ENCODE results near the gene ZNF526. TPM values are rescaled to one million over a fixed set of nuclear protein-coding genes. Genes with fewer than 3 reads are reported as not detected.

The ZNF526 gene
- total and polyA plus RNA-seq, 9 of the 15 experiments (the other 6 are each of a cell fraction or from before 2014, with no cell fraction given) = 1.3 to 17.9 (median 6.2) TPM

DNA sequence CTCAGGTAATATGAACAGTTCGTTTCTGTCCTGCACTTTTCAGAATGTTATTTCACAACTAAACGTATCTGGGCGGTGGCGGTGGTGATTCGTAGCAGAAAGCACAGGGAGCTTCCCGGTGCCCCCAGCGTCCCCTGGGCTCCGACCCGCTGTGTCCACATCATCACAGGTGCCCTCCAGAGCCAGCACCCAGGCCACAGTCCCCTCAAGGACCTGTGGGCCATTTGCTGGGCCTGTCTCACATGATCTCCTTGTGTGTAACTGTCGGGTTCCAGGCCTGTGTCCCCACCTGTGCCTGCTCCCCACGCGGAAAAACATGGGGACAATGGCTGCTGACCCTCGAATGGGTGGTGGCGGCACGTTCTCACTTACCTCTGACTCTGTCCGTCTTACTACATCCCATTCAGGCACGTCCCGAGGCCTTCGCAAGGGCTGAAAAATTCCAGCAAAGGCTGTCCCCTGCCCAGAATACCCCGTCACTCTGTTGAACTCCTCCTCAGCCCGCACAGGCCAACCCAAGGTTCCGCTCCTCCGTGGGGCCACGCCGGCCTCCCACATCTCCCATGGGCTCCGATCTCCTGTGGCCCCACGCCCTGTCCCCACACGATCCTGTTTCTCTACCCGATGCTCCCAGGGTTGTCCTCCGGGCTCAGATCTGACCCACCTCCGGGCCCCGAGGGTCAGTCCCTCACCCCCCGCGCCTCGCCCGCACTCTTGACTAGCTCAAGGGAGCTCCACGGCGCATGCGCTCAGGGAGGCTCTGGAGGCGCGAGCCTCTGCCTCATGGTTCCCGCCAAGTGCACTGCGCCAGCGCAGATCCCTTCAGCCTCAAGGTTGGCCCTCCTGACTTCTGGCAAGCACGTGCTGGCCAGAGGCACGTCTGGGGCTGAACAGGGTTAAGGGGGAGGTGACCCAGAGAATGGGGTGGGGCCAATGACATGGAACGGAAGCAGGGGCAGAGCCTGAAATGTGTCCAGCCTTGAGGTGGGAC is 23.8 kb upstream of the ZNF526 start (continued):
- TF ChIP-seq, protein P1, sequence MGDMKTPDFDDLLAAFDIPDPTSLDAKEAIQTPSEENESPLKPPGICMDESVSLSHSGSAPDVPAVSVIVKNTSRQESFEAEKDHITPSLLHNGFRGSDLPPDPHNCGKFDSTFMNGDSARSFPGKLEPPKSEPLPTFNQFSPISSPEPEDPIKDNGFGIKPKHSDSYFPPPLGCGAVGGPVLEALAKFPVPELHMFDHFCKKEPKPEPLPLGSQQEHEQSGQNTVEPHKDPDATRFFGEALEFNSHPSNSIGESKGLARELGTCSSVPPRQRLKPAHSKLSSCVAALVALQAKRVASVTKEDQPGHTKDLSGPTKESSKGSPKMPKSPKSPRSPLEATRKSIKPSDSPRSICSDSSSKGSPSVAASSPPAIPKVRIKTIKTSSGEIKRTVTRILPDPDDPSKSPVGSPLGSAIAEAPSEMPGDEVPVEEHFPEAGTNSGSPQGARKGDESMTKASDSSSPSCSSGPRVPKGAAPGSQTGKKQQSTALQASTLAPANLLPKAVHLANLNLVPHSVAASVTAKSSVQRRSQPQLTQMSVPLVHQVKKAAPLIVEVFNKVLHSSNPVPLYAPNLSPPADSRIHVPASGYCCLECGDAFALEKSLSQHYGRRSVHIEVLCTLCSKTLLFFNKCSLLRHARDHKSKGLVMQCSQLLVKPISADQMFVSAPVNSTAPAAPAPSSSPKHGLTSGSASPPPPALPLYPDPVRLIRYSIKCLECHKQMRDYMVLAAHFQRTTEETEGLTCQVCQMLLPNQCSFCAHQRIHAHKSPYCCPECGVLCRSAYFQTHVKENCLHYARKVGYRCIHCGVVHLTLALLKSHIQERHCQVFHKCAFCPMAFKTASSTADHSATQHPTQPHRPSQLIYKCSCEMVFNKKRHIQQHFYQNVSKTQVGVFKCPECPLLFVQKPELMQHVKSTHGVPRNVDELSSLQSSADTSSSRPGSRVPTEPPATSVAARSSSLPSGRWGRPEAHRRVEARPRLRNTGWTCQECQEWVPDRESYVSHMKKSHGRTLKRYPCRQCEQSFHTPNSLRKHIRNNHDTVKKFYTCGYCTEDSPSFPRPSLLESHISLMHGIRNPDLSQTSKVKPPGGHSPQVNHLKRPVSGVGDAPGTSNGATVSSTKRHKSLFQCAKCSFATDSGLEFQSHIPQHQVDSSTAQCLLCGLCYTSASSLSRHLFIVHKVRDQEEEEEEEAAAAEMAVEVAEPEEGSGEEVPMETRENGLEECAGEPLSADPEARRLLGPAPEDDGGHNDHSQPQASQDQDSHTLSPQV (IDR thresholded peaks at IDR 0.05) = peak; percentile 73
- TF ChIP-seq L3MBTL2 (IDR thresholded peaks at IDR 0.05) (peak; percentile 57), ESRRA (IDR thresholded peaks at IDR 0.05; ENCODE audit: borderline replicate concordance, low read depth) (no peak), RBM22 (IDR thresholded peaks at IDR 0.05; ENCODE audit: low read depth, low read length, poor library complexity, severe bottlenecking) (peak; percentile 84)
- TF ChIP-seq, protein P2, sequence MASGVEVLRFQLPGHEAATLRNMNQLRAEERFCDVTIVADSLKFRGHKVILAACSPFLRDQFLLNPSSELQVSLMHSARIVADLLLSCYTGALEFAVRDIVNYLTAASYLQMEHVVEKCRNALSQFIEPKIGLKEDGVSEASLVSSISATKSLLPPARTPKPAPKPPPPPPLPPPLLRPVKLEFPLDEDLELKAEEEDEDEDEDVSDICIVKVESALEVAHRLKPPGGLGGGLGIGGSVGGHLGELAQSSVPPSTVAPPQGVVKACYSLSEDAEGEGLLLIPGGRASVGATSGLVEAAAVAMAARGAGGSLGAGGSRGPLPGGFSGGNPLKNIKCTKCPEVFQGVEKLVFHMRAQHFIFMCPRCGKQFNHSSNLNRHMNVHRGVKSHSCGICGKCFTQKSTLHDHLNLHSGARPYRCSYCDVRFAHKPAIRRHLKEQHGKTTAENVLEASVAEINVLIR (CRISPR knock-in tag; IDR thresholded peaks at IDR 0.05) = no peak
- TF ChIP-seq, protein P3, sequence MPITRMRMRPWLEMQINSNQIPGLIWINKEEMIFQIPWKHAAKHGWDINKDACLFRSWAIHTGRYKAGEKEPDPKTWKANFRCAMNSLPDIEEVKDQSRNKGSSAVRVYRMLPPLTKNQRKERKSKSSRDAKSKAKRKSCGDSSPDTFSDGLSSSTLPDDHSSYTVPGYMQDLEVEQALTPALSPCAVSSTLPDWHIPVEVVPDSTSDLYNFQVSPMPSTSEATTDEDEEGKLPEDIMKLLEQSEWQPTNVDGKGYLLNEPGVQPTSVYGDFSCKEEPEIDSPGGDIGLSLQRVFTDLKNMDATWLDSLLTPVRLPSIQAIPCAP (CRISPR knock-in tag; IDR thresholded peaks at IDR 0.05; ENCODE audit: borderline replicate concordance) = no peak
- TF ChIP-seq, protein P4, sequence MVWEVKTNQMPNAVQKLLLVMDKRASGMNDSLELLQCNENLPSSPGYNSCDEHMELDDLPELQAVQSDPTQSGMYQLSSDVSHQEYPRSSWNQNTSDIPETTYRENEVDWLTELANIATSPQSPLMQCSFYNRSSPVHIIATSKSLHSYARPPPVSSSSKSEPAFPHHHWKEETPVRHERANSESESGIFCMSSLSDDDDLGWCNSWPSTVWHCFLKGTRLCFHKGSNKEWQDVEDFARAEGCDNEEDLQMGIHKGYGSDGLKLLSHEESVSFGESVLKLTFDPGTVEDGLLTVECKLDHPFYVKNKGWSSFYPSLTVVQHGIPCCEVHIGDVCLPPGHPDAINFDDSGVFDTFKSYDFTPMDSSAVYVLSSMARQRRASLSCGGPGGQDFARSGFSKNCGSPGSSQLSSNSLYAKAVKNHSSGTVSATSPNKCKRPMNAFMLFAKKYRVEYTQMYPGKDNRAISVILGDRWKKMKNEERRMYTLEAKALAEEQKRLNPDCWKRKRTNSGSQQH (CRISPR knock-in tag; IDR thresholded peaks at IDR 0.05) = no peak
- TF ChIP-seq, protein P5, sequence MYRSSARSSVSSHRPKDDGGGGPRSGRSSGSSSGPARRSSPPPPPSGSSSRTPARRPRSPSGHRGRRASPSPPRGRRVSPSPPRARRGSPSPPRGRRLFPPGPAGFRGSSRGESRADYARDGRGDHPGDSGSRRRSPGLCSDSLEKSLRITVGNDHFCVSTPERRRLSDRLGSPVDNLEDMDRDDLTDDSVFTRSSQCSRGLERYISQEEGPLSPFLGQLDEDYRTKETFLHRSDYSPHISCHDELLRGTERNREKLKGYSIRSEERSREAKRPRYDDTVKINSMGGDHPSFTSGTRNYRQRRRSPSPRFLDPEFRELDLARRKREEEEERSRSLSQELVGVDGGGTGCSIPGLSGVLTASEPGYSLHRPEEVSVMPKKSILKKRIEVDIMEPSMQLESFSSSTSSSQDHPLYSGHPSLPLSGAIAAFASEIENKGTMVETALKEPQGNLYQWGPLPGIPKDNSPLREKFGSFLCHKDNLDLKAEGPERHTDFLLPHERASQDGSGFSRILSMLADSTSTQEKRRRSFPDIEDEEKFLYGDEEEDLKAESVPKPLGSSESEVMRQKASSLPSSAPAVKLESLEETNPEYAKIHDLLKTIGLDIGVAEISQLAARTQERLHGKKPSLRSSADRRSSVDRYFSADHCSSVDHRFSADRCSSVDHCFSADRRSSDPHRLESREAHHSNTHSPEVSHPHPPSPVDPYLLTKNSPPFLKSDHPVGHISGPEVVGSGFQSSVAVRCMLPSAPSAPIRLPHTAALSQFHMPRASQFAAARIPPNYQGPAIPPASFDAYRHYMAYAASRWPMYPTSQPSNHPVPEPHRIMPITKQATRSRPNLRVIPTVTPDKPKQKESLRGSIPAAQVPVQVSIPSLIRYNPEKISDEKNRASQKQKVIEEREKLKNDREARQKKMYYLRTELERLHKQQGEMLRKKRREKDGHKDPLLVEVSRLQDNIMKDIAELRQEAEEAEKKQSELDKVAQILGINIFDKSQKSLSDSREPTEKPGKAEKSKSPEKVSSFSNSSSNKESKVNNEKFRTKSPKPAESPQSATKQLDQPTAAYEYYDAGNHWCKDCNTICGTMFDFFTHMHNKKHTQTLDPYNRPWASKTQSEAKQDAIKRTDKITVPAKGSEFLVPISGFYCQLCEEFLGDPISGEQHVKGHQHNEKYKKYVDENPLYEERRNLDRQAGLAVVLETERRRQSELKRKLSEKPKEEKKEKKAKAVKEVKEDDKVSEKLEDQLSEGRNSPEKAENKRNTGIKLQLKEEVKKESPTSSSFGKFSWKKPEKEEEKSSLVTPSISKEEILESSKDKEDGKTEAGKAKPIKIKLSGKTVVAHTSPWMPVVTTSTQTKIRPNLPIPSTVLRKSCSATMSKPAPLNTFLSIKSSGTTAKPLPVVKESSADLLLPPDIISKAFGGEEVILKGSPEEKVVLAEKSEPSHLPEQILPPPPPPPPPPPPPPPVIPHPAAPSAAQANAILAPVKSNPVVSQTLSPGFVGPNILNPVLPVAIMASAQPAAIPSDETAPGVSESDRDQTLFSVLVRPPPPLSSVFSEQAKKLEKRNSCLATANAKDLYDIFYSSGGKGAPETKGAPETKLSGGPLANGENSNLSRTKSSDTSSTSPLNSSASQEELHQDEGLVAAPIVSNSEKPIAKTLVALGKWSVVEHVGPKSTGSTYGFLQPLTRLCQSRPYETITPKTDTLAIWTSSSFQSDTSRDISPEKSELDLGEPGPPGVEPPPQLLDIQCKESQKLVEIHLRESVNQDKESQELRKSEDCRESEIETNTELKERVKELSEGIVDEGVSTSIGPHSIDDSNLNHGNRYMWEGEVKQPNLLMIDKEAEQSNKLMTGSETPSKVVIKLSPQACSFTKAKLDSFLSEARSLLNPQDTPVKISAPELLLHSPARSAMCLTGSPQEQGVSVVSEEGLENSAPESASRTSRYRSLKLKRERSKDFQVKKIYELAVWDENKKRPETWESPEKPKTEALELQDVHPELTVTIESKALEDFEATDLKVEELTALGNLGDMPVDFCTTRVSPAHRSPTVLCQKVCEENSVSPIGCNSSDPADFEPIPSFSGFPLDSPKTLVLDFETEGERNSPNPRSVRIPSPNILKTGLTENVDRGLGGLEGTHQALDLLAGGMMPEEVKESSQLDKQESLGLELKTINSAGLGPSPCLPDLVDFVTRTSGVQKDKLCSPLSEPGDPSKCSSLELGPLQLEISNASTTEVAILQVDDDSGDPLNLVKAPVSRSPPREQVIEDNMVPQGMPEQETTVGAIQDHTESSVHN (IDR thresholded peaks at IDR 0.05; ENCODE audit: borderline replicate concordance in 1 of 2, low read depth in 1 of 2) = no peak

All from K562 (cell line).